Measurements from ENCODE around the gene TNFRSF21.
"Not testable (repeated sequence)": the region's sequence is repeated elsewhere in the genome, so short reads cannot be mapped to it uniquely, and the experiment has no call there.

DNA sequence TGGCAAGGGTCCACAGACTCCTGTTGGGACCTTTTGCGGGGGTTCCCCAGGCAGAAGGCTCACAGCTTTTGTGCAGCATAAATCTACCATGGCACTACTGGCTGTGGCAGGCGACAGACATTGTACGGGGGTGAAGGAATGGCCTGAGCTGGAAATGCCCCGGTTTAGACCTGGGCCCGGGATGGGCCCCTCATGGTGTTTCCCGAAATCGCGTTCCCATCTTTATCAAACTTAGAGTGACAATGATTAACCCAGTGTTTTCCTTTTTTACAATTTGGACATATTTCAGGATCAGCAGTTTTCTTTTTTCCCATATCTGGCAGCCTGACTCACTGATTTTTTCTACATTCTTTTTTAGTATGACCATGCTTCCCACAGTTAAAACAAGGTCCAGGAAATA is 5.5 kb upstream of the TNFRSF21 start:
- TF ChIP-seq, protein P1, sequence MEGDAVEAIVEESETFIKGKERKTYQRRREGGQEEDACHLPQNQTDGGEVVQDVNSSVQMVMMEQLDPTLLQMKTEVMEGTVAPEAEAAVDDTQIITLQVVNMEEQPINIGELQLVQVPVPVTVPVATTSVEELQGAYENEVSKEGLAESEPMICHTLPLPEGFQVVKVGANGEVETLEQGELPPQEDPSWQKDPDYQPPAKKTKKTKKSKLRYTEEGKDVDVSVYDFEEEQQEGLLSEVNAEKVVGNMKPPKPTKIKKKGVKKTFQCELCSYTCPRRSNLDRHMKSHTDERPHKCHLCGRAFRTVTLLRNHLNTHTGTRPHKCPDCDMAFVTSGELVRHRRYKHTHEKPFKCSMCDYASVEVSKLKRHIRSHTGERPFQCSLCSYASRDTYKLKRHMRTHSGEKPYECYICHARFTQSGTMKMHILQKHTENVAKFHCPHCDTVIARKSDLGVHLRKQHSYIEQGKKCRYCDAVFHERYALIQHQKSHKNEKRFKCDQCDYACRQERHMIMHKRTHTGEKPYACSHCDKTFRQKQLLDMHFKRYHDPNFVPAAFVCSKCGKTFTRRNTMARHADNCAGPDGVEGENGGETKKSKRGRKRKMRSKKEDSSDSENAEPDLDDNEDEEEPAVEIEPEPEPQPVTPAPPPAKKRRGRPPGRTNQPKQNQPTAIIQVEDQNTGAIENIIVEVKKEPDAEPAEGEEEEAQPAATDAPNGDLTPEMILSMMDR (IDR thresholded peaks at IDR 0.05; ENCODE audit: poor library complexity, severe bottlenecking), result not testable (repeated sequence)
- not testable (repeated sequence) for TF ChIP-seq EZH2 (IDR thresholded peaks at IDR 0.05; ENCODE audit: borderline replicate concordance, insufficient read depth, low read length, poor library complexity, severe bottlenecking); POLR2AphosphoS5 (IDR thresholded peaks at IDR 0.05); REST (IDR thresholded peaks at IDR 0.05; ENCODE audit: borderline replicate concordance); MXI1 (conservative IDR thresholded peaks at IDR 0.05; ENCODE audit: poor library complexity, severe bottlenecking); RAD21 (conservative IDR thresholded peaks at IDR 0.05); SMC3 (conservative IDR thresholded peaks at IDR 0.05; ENCODE audit: poor library complexity)

Measured in neural cell (in vitro differentiated cells).